Left ventricle myocardium inferior (tissue), 1 donor: ENCODE measurements around the gene TMEM38B. TPM values are rescaled to one million over a fixed set of nuclear protein-coding genes. Genes with fewer than 3 reads are reported as not detected.

Experiments used
- DNase-seq: peaks from one replicate; pipeline ENCODE4 v3.0.0-alpha.2; 2020
- H3K27ac ChIP-seq: fragments of 200-600 bp; replicated peaks from 2 replicates; pipeline ENCODE4 v1.8.0; 2021
- H3K27me3 ChIP-seq: fragments of 200-600 bp; 2 replicates; pipeline ENCODE4 v1.8.0; 2021; ENCODE audit warnings: low read depth
- H3K36me3 ChIP-seq: fragments of 200-600 bp; 2 replicates; pipeline ENCODE4 v1.8.0; 2021
- H3K4me1 ChIP-seq: fragments of 200-600 bp; 2 replicates; pipeline ENCODE4 v1.8.0; 2021
- H3K4me3 ChIP-seq: fragments of 200-600 bp; 2 replicates; pipeline ENCODE4 v1.8.0; 2021; ENCODE audit warnings: mild to moderate bottlenecking, moderate library complexity
- H3K9me3 ChIP-seq: fragments of 200-600 bp; replicated peaks from 2 replicates; pipeline ENCODE4 v1.8.0; 2021
- intact Hi-C: fragments of 100-400 bp; cut with micrococcal nuclease; formaldehyde crosslinking; loops from one replicate; pipeline ENCODE4 v1.11.0; 2022
- total RNA-seq: library from RNA; stranded (reverse); fragmentation: NEBNext Ultra II Directional; extraction: Animal tissue kit (Norgen Biotek cat#: 25700); gene quantifications from one replicate; pipeline ENCODE4 v1.2.1, GENCODE V29; 2021
- TF ChIP-seq, protein P1 (sequence below): fragments of 200-600 bp; IDR thresholded peaks from 2 replicates; pipeline ENCODE4 v1.8.0; 2021; ENCODE audit warnings: antibody characterized with exemption, mild to moderate bottlenecking, borderline replicate concordance
- donor health status: DM: no; HTN: yes; CAD: no; lungs with severe emphysema.

TMEM38B gene
- total RNA-seq, 1 donor from 2014 or later, result 63.2 TPM

DNA sequence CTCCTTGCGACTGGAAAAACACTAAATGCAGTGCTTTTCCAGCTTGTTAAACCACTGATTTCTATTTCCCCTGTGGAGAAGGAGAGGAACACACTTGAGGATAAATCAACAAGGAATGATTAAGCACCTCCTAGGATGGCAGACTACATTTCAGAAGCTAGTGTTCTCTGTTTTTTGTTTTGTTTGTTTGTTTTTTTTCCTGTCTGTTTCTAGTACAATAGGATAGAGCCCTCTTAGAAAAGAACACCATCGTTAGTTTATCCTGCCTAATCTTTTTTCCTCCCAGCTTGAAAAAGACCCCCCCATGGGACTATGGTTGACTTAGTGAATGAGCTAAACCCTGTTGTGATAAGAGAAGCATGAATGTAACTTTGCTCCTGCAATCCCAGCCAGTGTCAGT lies 36.0 kb upstream of the TMEM38B start:
- DNase-seq, result no peak
- H3K27ac ChIP-seq, result no peak overlapping the region
- H3K4me1 ChIP-seq, result peaks cover 14% of the 10 kb centered on the region
- H3K27me3 ChIP-seq, result peaks cover 40% of the 10 kb centered on the region
- TF ChIP-seq, protein P1, sequence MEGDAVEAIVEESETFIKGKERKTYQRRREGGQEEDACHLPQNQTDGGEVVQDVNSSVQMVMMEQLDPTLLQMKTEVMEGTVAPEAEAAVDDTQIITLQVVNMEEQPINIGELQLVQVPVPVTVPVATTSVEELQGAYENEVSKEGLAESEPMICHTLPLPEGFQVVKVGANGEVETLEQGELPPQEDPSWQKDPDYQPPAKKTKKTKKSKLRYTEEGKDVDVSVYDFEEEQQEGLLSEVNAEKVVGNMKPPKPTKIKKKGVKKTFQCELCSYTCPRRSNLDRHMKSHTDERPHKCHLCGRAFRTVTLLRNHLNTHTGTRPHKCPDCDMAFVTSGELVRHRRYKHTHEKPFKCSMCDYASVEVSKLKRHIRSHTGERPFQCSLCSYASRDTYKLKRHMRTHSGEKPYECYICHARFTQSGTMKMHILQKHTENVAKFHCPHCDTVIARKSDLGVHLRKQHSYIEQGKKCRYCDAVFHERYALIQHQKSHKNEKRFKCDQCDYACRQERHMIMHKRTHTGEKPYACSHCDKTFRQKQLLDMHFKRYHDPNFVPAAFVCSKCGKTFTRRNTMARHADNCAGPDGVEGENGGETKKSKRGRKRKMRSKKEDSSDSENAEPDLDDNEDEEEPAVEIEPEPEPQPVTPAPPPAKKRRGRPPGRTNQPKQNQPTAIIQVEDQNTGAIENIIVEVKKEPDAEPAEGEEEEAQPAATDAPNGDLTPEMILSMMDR, result no peak
- H3K9me3 ChIP-seq, result no peaks in the 10 kb centered on the region
- no peaks in the 10 kb centered on the region for H3K36me3 ChIP-seq
- intact Hi-C loops, result no loop called here
- H3K4me3 ChIP-seq, result no peak overlapping the region

DNA sequence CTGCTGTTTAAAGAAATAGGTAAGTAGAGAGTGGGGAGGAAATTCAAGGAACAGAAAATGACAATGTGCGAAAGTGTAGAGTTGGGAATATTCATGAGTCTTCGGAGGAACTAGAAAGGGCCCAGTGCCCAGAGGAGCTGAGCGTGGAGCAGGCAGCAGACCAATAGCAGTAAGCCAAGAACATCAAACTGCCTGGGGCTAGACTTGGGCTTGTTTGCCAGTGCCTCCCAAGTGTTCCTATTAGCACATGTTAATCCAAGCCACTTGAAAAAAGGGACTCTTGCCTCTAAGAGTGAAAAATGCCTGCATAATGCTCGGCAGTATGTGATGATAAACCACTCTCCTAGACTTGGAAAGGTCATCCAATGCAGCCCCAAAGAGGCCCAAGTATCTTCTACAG lies 33.3 kb upstream of the TMEM38B start:
- TF ChIP-seq, protein P1, result no peak
- DNase-seq, result no peak
- no peaks in the 10 kb centered on the region for H3K36me3 ChIP-seq
- peaks cover 36% of the 10 kb centered on the region for H3K27me3 ChIP-seq
- intact Hi-C loops, result no loop called here
- no peak overlapping the region for H3K4me3 ChIP-seq
- peaks cover 12% of the 10 kb centered on the region for H3K4me1 ChIP-seq
- no peak overlapping the region for H3K27ac ChIP-seq
- no peaks in the 10 kb centered on the region for H3K9me3 ChIP-seq

DNA sequence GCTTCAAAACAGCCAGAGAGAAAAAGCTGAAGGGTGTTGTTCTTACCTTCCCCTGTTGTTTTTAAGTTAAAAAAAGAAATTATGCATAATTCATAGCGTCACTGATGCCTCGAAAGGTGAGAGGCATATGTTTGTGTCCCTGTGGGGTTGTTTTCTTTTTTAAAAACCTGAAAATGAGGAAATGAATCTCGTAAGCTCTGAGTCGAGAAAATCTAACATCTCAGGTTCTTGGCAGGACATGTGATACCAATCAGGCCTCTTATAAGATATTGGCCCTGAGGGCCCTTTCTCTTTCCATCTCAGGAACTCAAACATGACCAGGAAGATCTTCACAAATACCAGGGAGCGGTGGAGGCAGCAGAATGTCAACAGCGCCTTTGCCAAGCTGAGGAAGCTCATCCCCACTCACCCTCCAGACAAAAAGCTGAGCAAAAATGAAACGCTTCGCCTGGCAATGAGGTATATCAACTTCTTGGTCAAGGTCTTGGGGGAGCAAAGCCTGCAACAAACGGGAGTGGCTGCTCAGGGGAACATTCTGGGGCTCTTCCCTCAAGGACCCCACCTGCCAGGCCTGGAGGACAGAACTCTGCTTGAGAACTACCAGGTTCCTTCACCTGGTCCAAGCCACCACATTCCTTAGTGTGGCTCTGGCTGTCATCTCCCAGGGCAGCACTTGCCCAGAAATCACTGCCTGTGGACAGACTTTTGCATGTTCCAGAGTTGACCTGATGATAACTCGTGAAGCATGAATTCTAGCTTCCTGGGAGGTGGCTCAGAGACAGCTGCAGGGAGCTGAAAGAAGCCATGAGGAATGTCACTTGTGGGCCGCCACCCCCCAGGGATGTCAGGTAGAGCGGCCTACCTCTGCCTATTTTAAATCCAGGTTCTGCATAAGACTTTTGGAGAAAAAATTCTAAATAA lies 31.9 kb upstream of the TMEM38B start, which contains the start of gene TAL2:
Gene TAL2, plus strand, starts transcription at position 274 of the 921 bp plus-strand sequence. Its CDS starts 40 bp downstream, at position 314.
- H3K9me3 ChIP-seq, result no peaks in the 10 kb centered on the region
- H3K4me1 ChIP-seq, result no peaks in the 10 kb centered on the region
- H3K27ac ChIP-seq, result no peak within 1 kb of the TSS
- no peak within 1 kb of the TSS for H3K4me3 ChIP-seq
- H3K27me3 ChIP-seq, result peaks cover 21% of the 10 kb centered on the region
- DNase-seq, result no peak
- intact Hi-C loops, result no loop called here
- H3K36me3 ChIP-seq, result no peaks in the 10 kb centered on the region
- TF ChIP-seq, protein P1, result no peak

DNA sequence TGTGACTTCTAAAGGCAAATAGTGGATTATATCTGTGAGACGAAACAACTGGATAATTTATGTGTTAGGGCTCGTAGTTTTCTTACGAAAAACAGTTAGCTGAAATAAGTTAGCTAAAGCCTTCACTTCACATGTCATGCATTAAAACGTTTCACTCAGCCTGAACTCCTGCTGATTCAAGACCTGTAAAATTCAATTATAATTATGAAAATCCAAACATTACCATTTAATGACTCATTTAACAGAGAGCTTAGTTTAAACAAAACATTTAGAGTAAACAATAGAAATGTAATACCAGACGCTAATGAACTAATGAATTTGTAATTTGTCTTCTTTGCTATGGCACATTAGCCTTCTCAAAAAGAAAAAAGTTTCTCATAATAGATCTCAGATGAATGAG lies 30.4 kb upstream of the TMEM38B start:
- TF ChIP-seq, protein P1, result no peak
- H3K4me1 ChIP-seq, result no peaks in the 10 kb centered on the region
- peaks cover 9% of the 10 kb centered on the region for H3K27me3 ChIP-seq
- H3K36me3 ChIP-seq, result no peaks in the 10 kb centered on the region
- intact Hi-C loops, result no loop called here
- no peak overlapping the region for H3K27ac ChIP-seq
- no peak overlapping the region for H3K4me3 ChIP-seq
- DNase-seq, result no peak
- no peaks in the 10 kb centered on the region for H3K9me3 ChIP-seq

DNA sequence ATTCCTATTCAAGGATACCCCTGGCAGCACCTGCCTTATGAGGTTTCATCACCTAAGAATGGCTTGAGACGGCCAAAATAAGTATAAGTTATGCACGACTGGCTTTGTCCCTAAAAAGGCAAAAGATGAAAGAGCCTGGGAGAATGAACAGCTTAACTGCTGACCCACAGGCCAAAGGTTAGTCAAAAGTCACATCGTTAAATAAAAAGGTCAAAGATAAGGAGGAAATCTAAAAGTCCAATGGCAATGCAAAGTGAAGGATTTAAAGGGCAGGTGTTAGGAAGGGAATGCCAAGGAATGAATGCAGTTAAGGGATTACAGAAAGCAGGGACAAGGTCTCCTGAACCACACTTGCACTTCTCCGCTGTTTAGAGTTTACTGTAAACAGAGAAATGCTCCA lies 26.5 kb upstream of the TMEM38B start:
- Histone ChIP-seq H3K27me3 (peaks cover 10% of the 10 kb centered on the region), H3K9me3 (no peaks in the 10 kb centered on the region), H3K4me3 (no peak overlapping the region), H3K36me3 (no peaks in the 10 kb centered on the region), H3K27ac (no peak overlapping the region), H3K4me1 (no peaks in the 10 kb centered on the region)
- DNase-seq, result no peak
- TF ChIP-seq, protein P1, result no peak
- intact Hi-C loops, result no loop called here
